ENCODE results near the gene FAR1.
"Not testable (repeated sequence)": the region's sequence is repeated elsewhere in the genome, so short reads cannot be mapped to it uniquely, and the experiment has no call there.

FAR1 gene

DNA sequence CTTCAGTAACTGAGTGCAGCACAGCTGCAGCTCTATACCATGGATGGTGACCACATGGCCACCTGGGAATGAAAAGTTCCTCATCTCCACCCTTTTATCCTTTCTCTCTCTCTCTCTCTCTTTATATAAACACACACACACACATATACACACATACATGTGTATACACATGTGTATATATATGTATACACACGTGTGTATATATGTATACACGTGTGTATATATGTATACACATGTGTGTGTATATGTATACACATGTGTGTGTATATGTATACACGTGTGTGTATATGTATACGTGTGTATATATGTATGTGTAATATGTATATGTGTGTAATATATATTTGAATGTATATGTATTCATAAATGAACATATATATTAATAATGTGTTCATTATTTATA lies 18.8 kb upstream of the FAR1 start:
- no peak overlapping the region for H3K4me3 ChIP-seq (ENCODE audit: low read length)
- no peaks in the 10 kb centered on the region for H3K27me3 ChIP-seq (ENCODE audit: control insufficient read depth, insufficient read depth, low read length)
- H3K9ac ChIP-seq (ENCODE audit: low read length): no peak overlapping the region
- no peaks in the 10 kb centered on the region for H3K4me1 ChIP-seq (ENCODE audit: control insufficient read depth, low read depth, low read length)
- no peaks in the 10 kb centered on the region for H3K36me3 ChIP-seq (ENCODE audit: control insufficient read depth, low read depth, low read length)
- no peak overlapping the region for H3K27ac ChIP-seq (ENCODE audit: low read length)
- no peaks in the 10 kb centered on the region for H3K9me3 ChIP-seq (ENCODE audit: control insufficient read depth, low read depth, low read length)

DNA sequence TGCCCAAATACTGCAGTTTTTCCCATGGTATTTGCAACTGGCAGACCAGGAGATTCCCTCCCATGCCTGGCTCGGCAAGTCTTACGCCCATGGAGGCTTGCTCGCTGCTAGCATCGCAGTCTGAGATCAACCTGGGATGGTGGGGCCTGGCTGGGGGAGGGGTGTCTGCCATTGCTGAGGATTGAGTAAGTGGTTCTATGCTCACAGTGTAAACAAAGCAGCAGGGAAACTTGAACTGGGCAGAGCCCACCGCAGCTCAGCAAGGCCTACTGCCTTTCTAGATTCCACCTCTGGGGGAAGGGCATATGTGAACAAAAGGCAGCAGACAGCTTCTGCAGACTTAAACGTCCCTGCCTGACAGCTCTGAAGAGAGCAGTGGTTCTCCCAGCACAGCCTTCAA lies 17.0 kb upstream of the FAR1 start:
- H3K36me3 ChIP-seq (ENCODE audit: control insufficient read depth, low read depth, low read length); H3K4me3 ChIP-seq (ENCODE audit: low read length); H3K9me3 ChIP-seq (ENCODE audit: control insufficient read depth, low read depth, low read length); H3K27me3 ChIP-seq (ENCODE audit: control insufficient read depth, insufficient read depth, low read length); H3K4me1 ChIP-seq (ENCODE audit: control insufficient read depth, low read depth, low read length); H3K9ac ChIP-seq (ENCODE audit: low read length); H3K27ac ChIP-seq (ENCODE audit: low read length): not testable (repeated sequence)

DNA sequence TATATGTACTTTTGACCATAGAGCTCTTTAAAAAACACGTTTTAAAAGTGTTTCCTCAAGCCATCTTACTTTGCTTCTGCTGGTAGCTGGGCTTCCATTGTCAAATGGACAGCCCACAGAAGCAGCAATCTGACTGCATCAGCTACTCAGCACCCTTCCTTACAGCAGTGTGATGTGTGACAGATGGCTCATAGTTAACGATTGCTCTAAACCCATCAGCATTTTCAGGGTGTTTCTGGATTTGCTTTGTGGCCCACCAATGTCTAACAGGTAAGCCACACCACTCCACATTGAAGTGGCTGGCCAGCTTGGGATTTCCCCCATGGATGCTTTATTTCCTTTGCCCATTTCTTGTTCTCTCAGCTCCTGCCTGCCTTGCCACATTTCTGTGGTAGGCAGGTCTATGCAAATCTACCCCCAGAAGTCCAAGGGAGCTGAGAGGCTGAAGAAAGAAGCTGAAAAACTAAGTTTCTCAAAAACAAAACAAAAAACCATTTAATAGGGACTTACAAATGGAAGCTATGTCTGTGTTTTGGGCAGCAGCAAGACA lies 7.3 kb upstream of the FAR1 start:
- H3K36me3 ChIP-seq (ENCODE audit: control insufficient read depth, low read depth, low read length): no peaks in the 10 kb centered on the region
- H3K4me1 ChIP-seq (ENCODE audit: control insufficient read depth, low read depth, low read length): no peaks in the 10 kb centered on the region
- no peak overlapping the region for H3K4me3 ChIP-seq (ENCODE audit: low read length)
- peaks cover 14% of the 10 kb centered on the region for H3K9me3 ChIP-seq (ENCODE audit: control insufficient read depth, low read depth, low read length)
- no peak overlapping the region for H3K9ac ChIP-seq (ENCODE audit: low read length)
- no peaks in the 10 kb centered on the region for H3K27me3 ChIP-seq (ENCODE audit: control insufficient read depth, insufficient read depth, low read length)
- no peak overlapping the region for H3K27ac ChIP-seq (ENCODE audit: low read length)

DNA sequence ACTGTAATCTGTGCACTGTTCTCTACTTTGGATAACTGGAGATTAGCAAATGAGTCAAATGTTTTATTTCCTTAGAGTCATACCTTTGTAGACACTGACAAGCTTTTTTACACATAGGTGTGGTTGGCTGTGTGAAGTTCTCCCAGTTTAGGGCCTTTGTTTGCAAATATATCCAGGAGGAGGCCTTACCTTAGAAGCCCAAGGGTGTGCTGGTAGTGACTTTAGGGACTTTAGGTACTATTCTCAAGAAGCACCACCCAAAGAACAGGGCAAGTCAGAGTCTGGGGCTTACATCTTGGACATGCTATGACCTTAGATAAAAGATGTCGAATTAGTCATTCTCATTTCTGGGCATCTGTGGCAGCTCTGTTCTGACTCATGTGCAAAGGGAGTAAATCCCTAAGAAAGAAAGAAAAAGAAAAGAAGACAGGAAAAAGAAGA lies 4.8 kb upstream of the FAR1 start:
- Histone ChIP-seq H3K27me3 (ENCODE audit: control insufficient read depth, insufficient read depth, low read length) (peaks cover 9% of the 10 kb centered on the region), H3K4me3 (ENCODE audit: low read length) (no peak overlapping the region), H3K4me1 (ENCODE audit: control insufficient read depth, low read depth, low read length) (peaks cover 4% of the 10 kb centered on the region), H3K9me3 (ENCODE audit: control insufficient read depth, low read depth, low read length) (peaks cover 14% of the 10 kb centered on the region), H3K27ac (ENCODE audit: low read length) (no peak overlapping the region), H3K9ac (ENCODE audit: low read length) (no peak overlapping the region), H3K36me3 (ENCODE audit: control insufficient read depth, low read depth, low read length) (no peaks in the 10 kb centered on the region)

DNA sequence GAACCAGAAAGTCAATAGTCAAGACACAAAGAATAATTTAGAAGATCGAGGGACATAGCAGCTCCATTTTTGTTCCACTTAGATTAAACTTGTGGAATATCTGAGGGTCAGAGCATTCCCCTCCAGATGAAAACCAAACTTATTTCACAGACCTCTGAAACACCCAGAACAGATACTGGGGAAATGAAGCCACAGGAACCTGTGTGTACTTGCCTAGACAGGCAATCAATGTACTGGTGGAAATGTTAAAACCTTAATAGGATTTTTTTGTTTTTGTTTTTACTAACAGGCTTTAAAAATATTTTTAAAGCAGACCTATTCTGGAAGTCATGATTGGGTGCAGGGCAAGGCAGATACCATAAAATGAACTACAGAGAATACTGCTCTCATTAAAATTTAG lies 4.1 kb upstream of the FAR1 start:
- peaks cover 4% of the 10 kb centered on the region for H3K4me1 ChIP-seq (ENCODE audit: control insufficient read depth, low read depth, low read length)
- H3K36me3 ChIP-seq (ENCODE audit: control insufficient read depth, low read depth, low read length): no peaks in the 10 kb centered on the region
- H3K9me3 ChIP-seq (ENCODE audit: control insufficient read depth, low read depth, low read length): peaks cover 9% of the 10 kb centered on the region
- no peak overlapping the region for H3K27ac ChIP-seq (ENCODE audit: low read length)
- H3K27me3 ChIP-seq (ENCODE audit: control insufficient read depth, insufficient read depth, low read length): peaks cover 9% of the 10 kb centered on the region
- no peak overlapping the region for H3K9ac ChIP-seq (ENCODE audit: low read length)
- H3K4me3 ChIP-seq (ENCODE audit: low read length): no peak overlapping the region

DNA sequence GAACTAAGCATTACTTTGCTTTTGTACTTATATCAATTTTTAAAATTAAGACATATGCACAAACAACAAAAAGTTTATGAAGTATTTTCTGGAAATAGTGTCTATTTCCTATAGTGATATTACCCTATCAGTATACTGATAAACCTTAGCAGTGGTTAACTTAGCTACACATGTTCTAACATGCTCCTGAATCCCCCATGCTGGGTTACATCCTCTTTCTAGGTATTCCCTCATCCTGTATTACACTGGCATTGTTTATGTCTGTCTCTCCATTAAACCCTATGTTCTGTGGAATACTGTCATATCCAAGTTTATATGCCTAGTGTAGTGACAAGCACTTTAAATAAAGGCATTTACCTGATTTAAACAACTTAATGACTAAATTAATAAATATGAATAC lies 1.8 kb upstream of the FAR1 start:
- Histone ChIP-seq H3K4me1 (ENCODE audit: control insufficient read depth, low read depth, low read length) (peaks cover 9% of the 10 kb centered on the region), H3K36me3 (ENCODE audit: control insufficient read depth, low read depth, low read length) (no peaks in the 10 kb centered on the region), H3K9ac (ENCODE audit: low read length) (no peak overlapping the region), H3K27me3 (ENCODE audit: control insufficient read depth, insufficient read depth, low read length) (peaks cover 9% of the 10 kb centered on the region), H3K9me3 (ENCODE audit: control insufficient read depth, low read depth, low read length) (no peaks in the 10 kb centered on the region), H3K27ac (ENCODE audit: low read length) (no peak overlapping the region), H3K4me3 (ENCODE audit: low read length) (no peak overlapping the region)

DNA sequence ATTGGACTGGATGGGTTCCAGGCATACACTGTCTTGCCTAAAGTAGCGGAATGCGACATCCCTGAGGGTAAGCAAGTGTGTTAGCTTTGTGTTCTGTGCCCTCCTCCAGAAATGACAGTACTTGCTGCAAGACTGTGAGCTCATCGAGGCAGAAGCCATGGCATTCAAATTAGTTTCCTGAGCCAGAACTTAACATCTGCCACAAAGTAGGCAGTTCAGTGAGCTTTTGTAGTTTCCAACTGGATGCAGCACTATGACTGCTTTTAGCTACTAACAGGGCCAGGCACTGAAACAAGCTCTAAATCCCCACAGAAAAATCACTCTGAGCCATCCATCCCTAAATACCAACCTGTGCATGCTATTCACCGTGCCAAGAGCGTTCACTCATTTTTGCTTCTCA lies 1.2 kb upstream of the FAR1 start:
- Histone ChIP-seq H3K27ac (ENCODE audit: low read length) (no peak overlapping the region), H3K9ac (ENCODE audit: low read length) (peak overlapping the region; percentile 79), H3K36me3 (ENCODE audit: control insufficient read depth, low read depth, low read length) (no peaks in the 10 kb centered on the region), H3K4me1 (ENCODE audit: control insufficient read depth, low read depth, low read length) (peaks cover 9% of the 10 kb centered on the region), H3K27me3 (ENCODE audit: control insufficient read depth, insufficient read depth, low read length) (peaks cover 9% of the 10 kb centered on the region), H3K4me3 (ENCODE audit: low read length) (peak overlapping the region; percentile 94), H3K9me3 (ENCODE audit: control insufficient read depth, low read depth, low read length) (no peaks in the 10 kb centered on the region)

DNA sequence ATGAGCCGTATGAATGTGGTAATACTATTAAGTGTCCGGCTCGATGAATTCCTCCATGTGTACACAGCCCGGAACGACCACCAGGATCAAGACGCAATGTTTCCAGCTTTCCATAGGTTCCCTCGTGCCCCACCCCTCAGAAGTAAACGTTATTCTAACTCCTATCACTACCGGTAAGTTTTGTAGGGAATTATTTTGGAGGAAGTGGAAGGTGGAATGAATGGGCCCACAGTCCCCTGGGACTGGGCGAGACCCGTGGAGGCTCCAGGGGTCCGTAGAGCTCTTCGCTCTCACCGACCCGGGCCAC lies 720 bp upstream of the FAR1 start:
- peak overlapping the region; percentile 94 for H3K4me3 ChIP-seq (ENCODE audit: low read length)
- H3K36me3 ChIP-seq (ENCODE audit: control insufficient read depth, low read depth, low read length): no peaks in the 10 kb centered on the region
- H3K4me1 ChIP-seq (ENCODE audit: control insufficient read depth, low read depth, low read length): peaks cover 12% of the 10 kb centered on the region
- no peaks in the 10 kb centered on the region for H3K9me3 ChIP-seq (ENCODE audit: control insufficient read depth, low read depth, low read length)
- H3K9ac ChIP-seq (ENCODE audit: low read length): peak overlapping the region; percentile 79
- peaks cover 9% of the 10 kb centered on the region for H3K27me3 ChIP-seq (ENCODE audit: control insufficient read depth, insufficient read depth, low read length)
- no peak overlapping the region for H3K27ac ChIP-seq (ENCODE audit: low read length)

DNA sequence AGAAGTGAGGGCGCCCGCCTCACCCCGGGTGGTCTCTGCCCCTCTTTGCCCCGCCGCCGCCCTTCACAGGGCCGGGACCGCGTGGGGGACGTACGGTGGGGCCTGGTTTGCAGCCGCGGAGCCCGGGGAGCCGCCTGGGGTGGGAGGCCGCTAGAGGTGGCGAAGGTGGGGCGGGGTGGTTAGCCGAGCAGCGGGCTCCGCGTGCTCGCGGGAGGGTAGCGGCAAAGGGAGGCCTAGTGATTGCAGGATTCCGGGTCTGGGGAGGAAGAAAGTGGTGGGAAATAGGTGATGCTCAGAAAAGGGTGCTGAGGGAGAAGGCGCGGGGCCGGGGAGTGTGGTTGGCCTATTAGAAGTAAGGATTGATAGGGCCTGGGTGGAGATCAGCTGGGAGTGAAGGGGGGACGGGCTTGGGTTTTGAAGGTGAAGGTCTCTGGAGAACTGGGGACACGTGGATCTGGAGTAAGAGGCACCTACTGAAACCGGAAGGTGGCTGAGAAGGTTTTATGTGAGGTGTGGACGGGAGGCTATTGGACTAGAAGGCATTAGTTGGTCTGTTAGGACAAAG lies 571 bp downstream of the FAR1 start:
- Histone ChIP-seq H3K27ac (ENCODE audit: low read length) (no peak overlapping the region), H3K4me3 (ENCODE audit: low read length) (peak overlapping the region; percentile 75)

DNA sequence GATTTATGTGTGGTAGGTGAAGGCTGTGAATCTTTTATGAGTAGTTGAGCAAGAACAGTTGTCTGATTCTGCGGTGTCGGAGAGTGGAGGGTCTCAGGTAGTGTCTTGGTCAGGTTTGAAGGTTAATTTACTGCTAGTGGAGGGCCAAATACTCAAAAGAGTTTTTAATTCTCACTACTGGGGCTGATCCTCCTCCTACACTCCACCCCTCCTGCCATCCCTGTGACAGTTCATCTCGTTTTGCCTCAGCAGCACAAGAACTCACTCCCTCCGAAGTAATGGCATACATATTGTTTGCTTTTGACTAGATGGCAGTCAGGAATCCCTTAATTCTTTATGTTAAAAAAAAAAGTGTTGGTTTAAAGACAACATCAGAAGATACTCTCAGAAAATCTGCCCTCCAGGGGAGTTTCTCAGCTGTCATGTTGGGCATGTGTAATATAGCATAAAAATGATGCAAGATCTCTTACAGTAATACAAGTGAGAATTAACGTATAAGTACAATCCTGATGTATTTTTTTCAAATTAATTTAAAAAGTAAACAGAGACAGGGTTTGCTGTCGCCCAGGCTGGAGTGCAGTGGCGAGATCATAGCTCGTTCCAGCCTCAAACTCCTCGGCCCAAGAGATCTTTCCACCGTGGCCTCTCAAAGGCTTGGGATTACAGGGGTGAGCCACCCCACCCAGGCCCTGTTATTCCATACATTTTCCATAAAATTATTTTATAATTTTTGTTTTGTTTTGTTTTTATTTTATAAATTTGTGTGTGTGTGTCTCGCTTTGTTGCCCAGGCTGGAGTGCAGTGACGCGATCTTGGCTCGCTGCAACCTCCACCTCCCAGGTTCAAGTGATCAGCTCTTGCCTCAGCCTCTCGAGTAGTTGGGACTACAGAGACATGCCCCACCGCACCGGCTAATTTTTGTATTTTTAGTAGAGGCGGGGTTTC lies 1.3 kb downstream of the FAR1 start:
- H3K27ac ChIP-seq (ENCODE audit: low read length): no peak overlapping the region

More for the DNA sequence above, 571 bp downstream of the FAR1 start:
- Histone ChIP-seq H3K4me1 (ENCODE audit: control insufficient read depth, low read depth, low read length) (peaks cover 12% of the 10 kb centered on the region), H3K9me3 (ENCODE audit: control insufficient read depth, low read depth, low read length) (no peaks in the 10 kb centered on the region), H3K27me3 (ENCODE audit: control insufficient read depth, insufficient read depth, low read length) (peaks cover 9% of the 10 kb centered on the region), H3K36me3 (ENCODE audit: control insufficient read depth, low read depth, low read length) (no peaks in the 10 kb centered on the region), H3K9ac (ENCODE audit: low read length) (peak overlapping the region; percentile 69)

DNA sequence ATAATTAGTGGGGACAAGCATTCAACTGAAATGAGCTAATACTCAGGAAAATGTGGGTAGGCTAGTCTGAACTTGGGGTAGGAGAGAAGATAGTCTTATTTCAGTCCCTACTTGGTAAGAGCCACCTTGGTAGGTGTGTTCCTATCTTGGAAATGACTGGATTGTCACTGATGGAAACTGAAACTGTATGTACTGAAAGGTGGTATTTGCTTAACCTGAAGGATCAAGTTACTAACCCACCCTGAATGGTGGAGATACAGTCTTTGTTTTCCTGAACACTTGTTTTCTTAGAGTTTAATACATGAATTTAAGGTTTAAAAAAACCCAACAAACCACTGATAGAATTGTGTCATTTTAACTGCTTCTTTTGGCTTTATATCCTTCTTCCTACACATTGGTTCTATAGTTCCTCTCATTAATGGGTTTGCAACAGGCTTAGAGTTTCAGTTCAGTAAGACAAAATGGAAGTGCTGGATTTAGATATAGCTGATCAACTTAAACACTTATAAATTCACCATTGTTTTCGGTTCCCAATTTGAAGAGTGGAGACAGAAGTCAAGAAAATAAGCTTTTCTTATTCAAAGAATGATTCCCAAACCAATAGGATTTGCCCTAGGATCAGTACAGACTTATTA lies 4.2 kb downstream of the FAR1 start:
- H3K9me3 ChIP-seq (ENCODE audit: control insufficient read depth, low read depth, low read length): no peaks in the 10 kb centered on the region
- no peaks in the 10 kb centered on the region for H3K27me3 ChIP-seq (ENCODE audit: control insufficient read depth, insufficient read depth, low read length)
- H3K27ac ChIP-seq (ENCODE audit: low read length): no peak overlapping the region
- H3K4me1 ChIP-seq (ENCODE audit: control insufficient read depth, low read depth, low read length): peaks cover 10% of the 10 kb centered on the region
- no peaks in the 10 kb centered on the region for H3K36me3 ChIP-seq (ENCODE audit: control insufficient read depth, low read depth, low read length)
- H3K4me3 ChIP-seq (ENCODE audit: low read length): no peak overlapping the region
- H3K9ac ChIP-seq (ENCODE audit: low read length): no peak overlapping the region

More for the DNA sequence above, 1.3 kb downstream of the FAR1 start:
- no peaks in the 10 kb centered on the region for H3K36me3 ChIP-seq (ENCODE audit: control insufficient read depth, low read depth, low read length)
- peaks cover 12% of the 10 kb centered on the region for H3K4me1 ChIP-seq (ENCODE audit: control insufficient read depth, low read depth, low read length)
- peak overlapping the region; percentile 75 for H3K4me3 ChIP-seq (ENCODE audit: low read length)
- no peaks in the 10 kb centered on the region for H3K9me3 ChIP-seq (ENCODE audit: control insufficient read depth, low read depth, low read length)
- peaks cover 9% of the 10 kb centered on the region for H3K27me3 ChIP-seq (ENCODE audit: control insufficient read depth, insufficient read depth, low read length)
- peak overlapping the region; percentile 69 for H3K9ac ChIP-seq (ENCODE audit: low read length)

All from iPS-18a (cell line).